Measurements from ENCODE around the gene ACSS1. TPM values are rescaled to one million over a fixed set of nuclear protein-coding genes. Genes with fewer than 3 reads are reported as not detected.

The ACSS1 gene
- total RNA-seq, 1 donor from 2014 or later = 0.72 TPM

GRCh38 chr20:24999568-24999967 is 58.4 kb downstream of the ACSS1 start:
- DNase-seq (ENCODE audit: low spot score, unreplicated experiment) = no peak
- Mint-ChIP-seq H3K27ac (no peak overlapping the region), H3K9me3 (ENCODE audit: low read depth) (peaks cover 5% of the 10 kb centered on the region), H3K27me3 (peaks cover 53% of the 10 kb centered on the region), H3K4me3 (ENCODE audit: low read depth) (no peak overlapping the region), H3K36me3 (ENCODE audit: insufficient read depth) (no peaks in the 10 kb centered on the region), H3K4me1 (ENCODE audit: low read depth) (no peaks in the 10 kb centered on the region)
- TF ChIP-seq CTCF (IDR thresholded peaks at IDR 0.05; ENCODE audit: unreplicated experiment) = no peak

- no peak for TF ChIP-seq CTCF (IDR thresholded peaks at IDR 0.05; ENCODE audit: unreplicated experiment)
- no peak for DNase-seq (ENCODE audit: low spot score, unreplicated experiment)
- no peaks in the 10 kb centered on the region for H3K36me3 Mint-ChIP-seq (ENCODE audit: insufficient read depth)
- H3K4me1 Mint-ChIP-seq (ENCODE audit: low read depth) = no peaks in the 10 kb centered on the region
- peaks cover 5% of the 10 kb centered on the region for H3K9me3 Mint-ChIP-seq (ENCODE audit: low read depth)
- no peak overlapping the region for H3K27ac Mint-ChIP-seq
- H3K4me3 Mint-ChIP-seq (ENCODE audit: low read depth) = no peak overlapping the region
- H3K27me3 Mint-ChIP-seq = peaks cover 53% of the 10 kb centered on the region
Measured at GRCh38 chr20:24998631-24999445, 59.1 kb downstream of the ACSS1 start.

- Mint-ChIP-seq H3K27me3 (peaks cover 53% of the 10 kb centered on the region), H3K27ac (no peak overlapping the region), H3K9me3 (ENCODE audit: low read depth) (peaks cover 5% of the 10 kb centered on the region), H3K36me3 (ENCODE audit: insufficient read depth) (no peaks in the 10 kb centered on the region), H3K4me1 (ENCODE audit: low read depth) (peaks cover 1% of the 10 kb centered on the region), H3K4me3 (ENCODE audit: low read depth) (no peak overlapping the region)
- no peak for TF ChIP-seq CTCF (IDR thresholded peaks at IDR 0.05; ENCODE audit: unreplicated experiment)
- no peak for DNase-seq (ENCODE audit: low spot score, unreplicated experiment)
Measured at GRCh38 chr20:24998121-24998520, 59.8 kb downstream of the ACSS1 start.

- no peaks in the 10 kb centered on the region for H3K9me3 Mint-ChIP-seq (ENCODE audit: low read depth)
- H3K4me3 Mint-ChIP-seq (ENCODE audit: low read depth) = no peak overlapping the region
- peaks cover 5% of the 10 kb centered on the region for H3K4me1 Mint-ChIP-seq (ENCODE audit: low read depth)
- no peaks in the 10 kb centered on the region for H3K36me3 Mint-ChIP-seq (ENCODE audit: insufficient read depth)
- H3K27ac Mint-ChIP-seq = no peak overlapping the region
- peaks cover 45% of the 10 kb centered on the region for H3K27me3 Mint-ChIP-seq
- DNase-seq (ENCODE audit: low spot score, unreplicated experiment) = no peak
- no peak for TF ChIP-seq CTCF (IDR thresholded peaks at IDR 0.05; ENCODE audit: unreplicated experiment)
Measured at GRCh38 chr20:24996449-24997377, 61.2 kb downstream of the ACSS1 start.

DNA sequence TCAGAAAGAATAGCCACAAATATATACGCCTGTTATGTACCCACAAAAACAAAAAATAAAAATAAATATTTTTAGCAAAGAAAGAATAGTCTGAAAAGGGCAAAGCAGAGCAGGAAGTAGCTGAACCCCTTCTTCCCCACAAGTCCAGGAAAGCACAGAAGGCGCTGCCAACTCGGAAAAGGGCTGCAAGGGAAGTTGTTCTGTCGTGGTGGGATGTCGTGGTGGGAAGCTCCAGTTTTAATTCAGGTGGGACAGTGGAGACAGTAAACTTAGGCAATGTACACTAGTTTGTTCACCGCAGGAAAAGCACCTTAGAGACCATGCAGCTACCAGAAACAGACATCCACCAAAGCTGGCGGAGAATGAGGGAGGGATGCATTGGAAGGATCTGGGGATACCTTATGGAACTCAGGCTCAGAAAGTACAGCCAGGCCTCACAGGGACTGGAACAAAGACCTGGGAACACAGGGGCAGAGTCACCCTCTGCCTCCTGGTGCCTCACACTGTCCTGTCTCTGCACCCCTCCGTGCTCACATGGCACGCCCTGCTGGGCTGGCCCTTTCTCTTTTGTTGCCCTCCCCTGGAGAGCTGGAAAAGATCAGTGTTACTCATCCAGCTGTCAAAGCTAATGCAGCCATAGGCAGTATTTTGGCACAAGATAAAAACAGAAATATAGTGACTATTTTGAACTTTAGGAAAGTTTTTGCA is 62.0 kb downstream of the ACSS1 start:
- Mint-ChIP-seq H3K36me3 (ENCODE audit: insufficient read depth) (no peaks in the 10 kb centered on the region), H3K27me3 (peaks cover 45% of the 10 kb centered on the region), H3K4me1 (ENCODE audit: low read depth) (peaks cover 11% of the 10 kb centered on the region), H3K9me3 (ENCODE audit: low read depth) (no peaks in the 10 kb centered on the region), H3K4me3 (ENCODE audit: low read depth) (no peak overlapping the region), H3K27ac (no peak overlapping the region)
- no peak for DNase-seq (ENCODE audit: low spot score, unreplicated experiment)
- no peak for TF ChIP-seq CTCF (IDR thresholded peaks at IDR 0.05; ENCODE audit: unreplicated experiment)

Measured in progenitor cell of endocrine pancreas (in vitro differentiated cells).